ENCODE measurements around the gene LAMC3. TPM values are rescaled to one million over a fixed set of nuclear protein-coding genes. Genes with fewer than 3 reads are reported as not detected.
A peak's percentile ranks its signal among the peaks of the same experiment; 100 is the strongest.

The LAMC3 gene
- 13.8 TPM for total RNA-seq
- polyA plus RNA-seq (ENCODE audit: insufficient read depth, low read depth, low replicate concordance), result 13.4 TPM
- long read RNA-seq, donor 1, full-length matches to known transcripts, result 2 of 9 reads
- long read RNA-seq, donor 1, partial matches to known transcripts, result 7 of 9 reads
- long read RNA-seq, donor 1, other reads (novel, unspliced or antisense), result 0 of 9 reads
- long read RNA-seq, donor 2, result 0 reads
- long read RNA-seq, donor 3, partial matches to known transcripts, result 5 of 5 reads
- long read RNA-seq, donor 3, other reads (novel, unspliced or antisense), result 0 of 5 reads
- long read RNA-seq, donor 4, result 0 reads
- long read RNA-seq, donor 5, result 0 reads
- long read RNA-seq, donor 6, result 0 reads
- long read RNA-seq, donor 7, full-length matches to known transcripts, result 4 of 10 reads
- long read RNA-seq, donor 7, partial matches to known transcripts, result 4 of 10 reads
- long read RNA-seq, donor 7, other reads (novel, unspliced or antisense), result 2 of 10 reads
- long read RNA-seq, donor 8, partial matches to known transcripts, result 5 of 5 reads
- long read RNA-seq, donor 8, other reads (novel, unspliced or antisense), result 0 of 5 reads
- long read RNA-seq, donor 9, result 0 reads
- long read RNA-seq, donor 10, partial matches to known transcripts, result 5 of 5 reads
- long read RNA-seq, donor 10, other reads (novel, unspliced or antisense), result 0 of 5 reads

- Histone ChIP-seq H3K4me1 (ENCODE audit: control insufficient read depth in 2 of 3, insufficient read depth in 2 of 3, low read depth in 1 of 3, low read length in 3 of 3) (peaks cover 0 to 2% (median 0%) of the 10 kb centered on the region in 3 donors), H3K27me3 (ENCODE audit: control insufficient read depth, insufficient read depth, low read length) (no peaks in the 10 kb centered on the region), H3K9ac (ENCODE audit: low read length in 3 of 3) (no peak within 1 kb of the TSS), H3K4me3 (ENCODE audit: low read length in 3 of 3) (peak within 1 kb of the TSS in 2 of 3 donors; percentile 25 to 39), H3K36me3 (ENCODE audit: control insufficient read depth in 2 of 3, insufficient read depth in 3 of 3, low read length in 3 of 3) (no peaks in the 10 kb centered on the region), H3K9me3 (ENCODE audit: control insufficient read depth in 2 of 3, insufficient read depth in 1 of 3, low read length in 3 of 3) (no peaks in the 10 kb centered on the region), H3K27ac (ENCODE audit: low read depth in 2 of 2, low read length in 2 of 2) (no peak within 1 kb of the TSS)
- DNase-seq (peak in 4 of 5 donors; percentile 46 to 78 (median 64)), FAIRE-seq (no peak)
- intact Hi-C loops (cut with DNase I), result no loop called here
- TF ChIP-seq, protein P1, sequence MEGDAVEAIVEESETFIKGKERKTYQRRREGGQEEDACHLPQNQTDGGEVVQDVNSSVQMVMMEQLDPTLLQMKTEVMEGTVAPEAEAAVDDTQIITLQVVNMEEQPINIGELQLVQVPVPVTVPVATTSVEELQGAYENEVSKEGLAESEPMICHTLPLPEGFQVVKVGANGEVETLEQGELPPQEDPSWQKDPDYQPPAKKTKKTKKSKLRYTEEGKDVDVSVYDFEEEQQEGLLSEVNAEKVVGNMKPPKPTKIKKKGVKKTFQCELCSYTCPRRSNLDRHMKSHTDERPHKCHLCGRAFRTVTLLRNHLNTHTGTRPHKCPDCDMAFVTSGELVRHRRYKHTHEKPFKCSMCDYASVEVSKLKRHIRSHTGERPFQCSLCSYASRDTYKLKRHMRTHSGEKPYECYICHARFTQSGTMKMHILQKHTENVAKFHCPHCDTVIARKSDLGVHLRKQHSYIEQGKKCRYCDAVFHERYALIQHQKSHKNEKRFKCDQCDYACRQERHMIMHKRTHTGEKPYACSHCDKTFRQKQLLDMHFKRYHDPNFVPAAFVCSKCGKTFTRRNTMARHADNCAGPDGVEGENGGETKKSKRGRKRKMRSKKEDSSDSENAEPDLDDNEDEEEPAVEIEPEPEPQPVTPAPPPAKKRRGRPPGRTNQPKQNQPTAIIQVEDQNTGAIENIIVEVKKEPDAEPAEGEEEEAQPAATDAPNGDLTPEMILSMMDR (IDR thresholded peaks at IDR 0.05; ENCODE audit: borderline replicate concordance, extremely low read depth, insufficient read depth), result peak; percentile 27
Observed at GRCh38 chr9:131008909-131009618, at the start of gene LAMC3. Gene LAMC3 (plus strand): TSS chr9:131009174. CDS start chr9:131009215, 41 bp downstream.

- no peak overlapping the region for H3K27ac ChIP-seq (ENCODE audit: low read depth in 2 of 2, low read length in 2 of 2)
- H3K9me3 ChIP-seq (ENCODE audit: control insufficient read depth in 2 of 3, insufficient read depth in 1 of 3, low read length in 3 of 3), result peaks cover 0 to 2% (median 0%) of the 10 kb centered on the region in 3 donors
- DNase-seq, result no peak
- no peaks in the 10 kb centered on the region for H3K4me1 ChIP-seq (ENCODE audit: control insufficient read depth in 2 of 3, insufficient read depth in 2 of 3, low read depth in 1 of 3, low read length in 3 of 3)
- TF ChIP-seq, protein P1 (IDR thresholded peaks at IDR 0.05; ENCODE audit: borderline replicate concordance, extremely low read depth, insufficient read depth), result no peak
- no peaks in the 10 kb centered on the region for H3K27me3 ChIP-seq (ENCODE audit: control insufficient read depth, insufficient read depth, low read length)
- no peak for FAIRE-seq
- intact Hi-C loops (cut with DNase I), result no loop called here
- H3K36me3 ChIP-seq (ENCODE audit: control insufficient read depth in 2 of 3, insufficient read depth in 3 of 3, low read length in 3 of 3), result no peaks in the 10 kb centered on the region
- no peak overlapping the region for H3K9ac ChIP-seq (ENCODE audit: low read length in 3 of 3)
- no peak overlapping the region for H3K4me3 ChIP-seq (ENCODE audit: low read length in 3 of 3)
Observed at GRCh38 chr9:130959809-130960334, 49.1 kb upstream of the LAMC3 start.

DNA sequence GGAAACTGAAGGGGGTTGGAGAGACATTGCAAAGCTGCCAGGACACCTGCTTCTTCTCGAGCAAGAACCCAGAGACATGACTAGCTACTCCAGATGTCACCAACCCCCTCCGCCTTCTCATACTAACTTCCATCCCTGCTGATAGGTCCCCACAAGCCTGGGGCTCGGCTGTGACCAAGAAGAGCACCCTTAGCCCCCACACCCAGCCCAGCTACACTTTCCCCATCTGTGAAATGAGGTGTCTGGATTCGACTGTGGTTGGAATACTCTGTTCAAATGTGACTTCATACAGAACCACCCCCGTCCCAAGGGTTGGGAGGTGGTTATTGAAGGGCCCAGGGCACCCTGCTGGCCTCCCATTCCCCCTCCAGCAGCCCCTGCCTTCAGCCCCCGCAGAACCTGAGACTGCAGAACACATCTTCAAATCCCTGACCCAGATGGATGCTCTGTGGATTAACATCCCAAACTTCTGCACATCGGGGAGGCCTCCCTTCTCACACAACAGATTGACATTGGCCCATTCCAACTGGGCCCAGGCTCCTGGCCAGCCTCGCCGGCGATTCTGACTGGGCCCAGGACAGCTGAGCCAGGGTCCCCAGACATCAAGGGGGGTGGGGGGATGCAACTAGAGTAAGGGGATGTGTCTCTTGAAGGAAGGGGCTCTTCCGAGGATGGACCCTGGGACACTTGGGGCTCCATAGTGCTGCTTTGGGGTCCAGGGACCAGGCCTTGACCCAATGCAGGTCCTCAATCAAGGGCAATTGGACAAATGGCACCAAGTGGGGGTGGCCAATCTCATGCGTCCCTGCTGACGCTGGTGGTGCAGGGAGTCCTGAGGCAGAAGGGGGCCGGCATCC, 48.2 kb upstream of the LAMC3 start:
- H3K9me3 ChIP-seq (ENCODE audit: control insufficient read depth in 2 of 3, insufficient read depth in 1 of 3, low read length in 3 of 3), result no peaks in the 10 kb centered on the region
- TF ChIP-seq, protein P1 (IDR thresholded peaks at IDR 0.05; ENCODE audit: borderline replicate concordance, extremely low read depth, insufficient read depth), result no peak
- no peaks in the 10 kb centered on the region for H3K27me3 ChIP-seq (ENCODE audit: control insufficient read depth, insufficient read depth, low read length)
- no peak for FAIRE-seq
- H3K4me1 ChIP-seq (ENCODE audit: control insufficient read depth in 2 of 3, insufficient read depth in 2 of 3, low read depth in 1 of 3, low read length in 3 of 3), result no peaks in the 10 kb centered on the region
- DNase-seq, result no peak
- H3K27ac ChIP-seq (ENCODE audit: low read depth in 2 of 2, low read length in 2 of 2), result no peak overlapping the region
- H3K36me3 ChIP-seq (ENCODE audit: control insufficient read depth in 2 of 3, insufficient read depth in 3 of 3, low read length in 3 of 3), result no peaks in the 10 kb centered on the region
- no peak overlapping the region for H3K9ac ChIP-seq (ENCODE audit: low read length in 3 of 3)
- no peak overlapping the region for H3K4me3 ChIP-seq (ENCODE audit: low read length in 3 of 3)
- intact Hi-C loops (cut with DNase I), result no loop called here

Data from kidney (tissue), 22 donors.